GM06990 (cell line): ENCODE results near the gene AQP9.

Experiments used
- DNase-seq: peaks from one replicate; pipeline ENCODE4 v3.0.0-alpha.2; 2011; ENCODE audit not compliant: insufficient read length; ENCODE audit errors: extremely low read depth
- H3K27me3 ChIP-seq: replicated peaks from 2 replicates; pipeline ENCODE4 v1.6.0; 2011; ENCODE audit warnings: low read length; ENCODE audit not compliant: control insufficient read depth, insufficient read depth
- H3K36me3 ChIP-seq: 2 replicates; pipeline ENCODE4 v1.5.1; 2011; ENCODE audit warnings: low read length; ENCODE audit not compliant: control insufficient read depth, insufficient read depth
- H3K4me3 ChIP-seq: replicated peaks from 2 replicates; pipeline ENCODE4 v1.5.1; 2011; ENCODE audit warnings: low read depth, mild to moderate bottlenecking, control low read depth, low read length
- CTCF ChIP-seq: IDR thresholded peaks from 2 replicates; pipeline ENCODE4 v1.5.1; 2011; ENCODE audit warnings: low read length, control low read depth, mild to moderate bottlenecking, inconsistent platforms; ENCODE audit not compliant: insufficient read depth, poor library complexity, severe bottlenecking

AQP9 gene

GRCh38 chr15:58214591-58215340, 76.6 kb downstream of the AQP9 start:
- no peak for TF ChIP-seq CTCF
- H3K4me3 ChIP-seq: no peak overlapping the region
- H3K36me3 ChIP-seq: no peaks in the 10 kb centered on the region
- no peaks in the 10 kb centered on the region for H3K27me3 ChIP-seq
- no peak for DNase-seq

DNA sequence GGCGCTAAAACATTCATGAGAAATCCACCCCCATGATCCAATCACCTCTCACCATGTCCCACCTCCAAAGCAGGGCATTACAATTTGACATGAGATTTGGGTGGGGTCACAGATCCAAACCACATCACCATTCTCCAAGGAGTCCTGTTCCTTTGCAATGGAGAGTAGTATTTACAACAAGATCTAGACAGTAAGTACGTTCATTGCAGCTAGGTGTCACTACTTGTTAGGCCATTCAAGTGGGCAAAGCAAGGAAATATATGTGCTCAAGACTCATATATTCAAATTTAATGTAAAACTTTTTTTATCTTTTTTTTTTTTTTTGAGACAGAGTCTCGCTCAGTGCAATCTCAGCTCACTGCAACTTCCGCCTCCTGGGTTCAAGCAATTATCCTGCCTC, 79.3 kb downstream of the AQP9 start:
- TF ChIP-seq CTCF: peak; percentile 16
- H3K27me3 ChIP-seq: no peaks in the 10 kb centered on the region
- no peaks in the 10 kb centered on the region for H3K36me3 ChIP-seq
- no peak for DNase-seq
- no peak overlapping the region for H3K4me3 ChIP-seq

DNA sequence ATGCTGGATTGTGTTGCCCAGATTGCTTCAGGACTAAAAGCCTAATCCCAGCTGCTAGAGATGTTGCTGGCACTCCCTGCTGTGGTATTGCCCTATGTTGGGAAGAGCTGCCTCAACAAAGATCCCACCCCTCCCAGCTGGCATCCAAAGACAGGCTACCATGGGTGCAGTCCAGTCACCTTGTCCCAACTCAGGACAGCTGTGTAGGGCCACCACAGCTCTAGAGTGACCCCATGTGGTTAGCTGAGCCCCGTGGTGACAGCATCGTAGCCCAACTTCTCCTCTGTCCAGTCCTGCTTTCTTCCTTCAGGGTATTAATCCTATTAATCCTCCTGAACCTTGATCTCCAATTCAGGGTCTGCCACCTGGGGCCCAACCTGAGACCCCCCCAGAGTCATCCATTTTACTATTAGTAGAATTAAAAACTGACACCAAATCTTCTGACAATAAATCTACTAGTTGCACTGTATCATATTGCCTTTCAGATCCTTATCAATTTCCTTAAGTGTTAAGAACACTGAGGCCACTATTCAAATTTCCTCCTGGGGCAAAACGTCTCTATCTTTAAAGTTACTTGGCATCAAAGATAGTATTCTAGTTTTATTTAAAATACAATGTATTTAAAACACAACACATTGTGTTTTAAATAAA, 83.5 kb downstream of the AQP9 start:
- no peaks in the 10 kb centered on the region for H3K36me3 ChIP-seq
- DNase-seq: no peak
- peak; percentile 71 for TF ChIP-seq CTCF
- no peaks in the 10 kb centered on the region for H3K27me3 ChIP-seq
- H3K4me3 ChIP-seq: no peak overlapping the region

- Histone ChIP-seq H3K36me3 (no peaks in the 10 kb centered on the region), H3K4me3 (no peak overlapping the region), H3K27me3 (no peaks in the 10 kb centered on the region)
- no peak for DNase-seq
- no peak for TF ChIP-seq CTCF
Observed at GRCh38 chr15:58222679-58223078, 84.5 kb downstream of the AQP9 start.

DNA sequence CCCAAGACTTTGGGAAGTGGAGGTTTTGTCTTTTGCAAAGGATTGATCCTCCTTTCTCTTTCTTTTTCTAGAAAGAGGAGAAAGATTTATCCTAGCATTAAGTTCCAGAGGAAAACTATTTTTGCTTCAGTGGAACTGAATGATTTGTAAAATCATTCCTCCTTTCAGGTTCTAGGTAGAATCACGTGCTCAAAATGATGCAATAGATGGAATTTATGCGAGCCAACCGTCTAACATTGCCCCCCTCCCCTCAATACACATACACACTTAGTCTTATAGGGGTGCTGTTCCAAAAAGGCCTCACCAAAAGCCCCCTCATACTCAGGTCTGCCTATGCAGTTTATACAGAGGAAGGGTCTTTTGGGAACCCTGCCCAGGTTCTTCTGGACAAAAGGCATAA, 85.3 kb downstream of the AQP9 start:
- Histone ChIP-seq H3K4me3 (no peak overlapping the region), H3K27me3 (no peaks in the 10 kb centered on the region), H3K36me3 (no peaks in the 10 kb centered on the region)
- TF ChIP-seq CTCF: no peak
- DNase-seq: no peak
